IPS-NIHi7 (cell line): ENCODE data around the gene TRIM71.
"Not testable (repeated sequence)": the region's sequence is repeated elsewhere in the genome, so short reads cannot be mapped to it uniquely, and the experiment has no call there.

Source experiments
- DNase-seq: peaks from one replicate; pipeline ENCODE4 v3.0.0; 2012; ENCODE audit warnings: mixed read lengths; ENCODE audit errors: extremely low spot score

The TRIM71 gene

DNA sequence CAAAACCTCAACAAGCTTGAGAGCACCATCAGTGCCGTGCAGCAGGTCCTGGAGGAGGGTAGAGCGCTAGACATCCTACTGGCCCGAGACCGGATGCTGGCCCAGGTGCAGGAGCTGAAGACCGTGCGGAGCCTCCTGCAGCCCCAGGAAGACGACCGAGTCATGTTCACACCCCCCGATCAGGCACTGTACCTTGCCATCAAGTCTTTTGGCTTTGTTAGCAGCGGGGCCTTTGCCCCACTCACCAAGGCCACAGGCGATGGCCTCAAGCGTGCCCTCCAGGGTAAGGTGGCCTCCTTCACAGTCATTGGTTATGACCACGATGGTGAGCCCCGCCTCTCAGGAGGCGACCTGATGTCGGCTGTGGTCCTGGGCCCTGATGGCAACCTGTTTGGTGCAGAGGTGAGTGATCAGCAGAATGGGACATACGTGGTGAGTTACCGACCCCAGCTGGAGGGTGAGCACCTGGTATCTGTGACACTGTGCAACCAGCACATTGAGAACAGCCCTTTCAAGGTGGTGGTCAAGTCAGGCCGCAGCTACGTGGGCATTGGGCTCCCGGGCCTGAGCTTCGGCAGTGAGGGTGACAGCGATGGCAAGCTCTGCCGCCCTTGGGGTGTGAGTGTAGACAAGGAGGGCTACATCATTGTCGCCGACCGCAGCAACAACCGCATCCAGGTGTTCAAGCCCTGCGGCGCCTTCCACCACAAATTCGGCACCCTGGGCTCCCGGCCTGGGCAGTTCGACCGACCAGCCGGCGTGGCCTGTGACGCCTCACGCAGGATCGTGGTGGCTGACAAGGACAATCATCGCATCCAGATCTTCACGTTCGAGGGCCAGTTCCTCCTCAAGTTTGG lies 72.9 kb downstream of the TRIM71 start:
- no peak for DNase-seq

DNA sequence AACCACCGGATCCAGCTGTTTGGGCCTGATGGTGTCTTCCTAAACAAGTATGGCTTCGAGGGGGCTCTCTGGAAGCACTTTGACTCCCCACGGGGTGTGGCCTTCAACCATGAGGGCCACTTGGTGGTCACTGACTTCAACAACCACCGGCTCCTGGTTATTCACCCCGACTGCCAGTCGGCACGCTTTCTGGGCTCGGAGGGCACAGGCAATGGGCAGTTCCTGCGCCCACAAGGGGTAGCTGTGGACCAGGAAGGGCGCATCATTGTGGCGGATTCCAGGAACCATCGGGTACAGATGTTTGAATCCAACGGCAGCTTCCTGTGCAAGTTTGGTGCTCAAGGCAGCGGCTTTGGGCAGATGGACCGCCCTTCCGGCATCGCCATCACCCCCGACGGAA lies 73.6 kb downstream of the TRIM71 start:
- no peak for DNase-seq

DNA sequence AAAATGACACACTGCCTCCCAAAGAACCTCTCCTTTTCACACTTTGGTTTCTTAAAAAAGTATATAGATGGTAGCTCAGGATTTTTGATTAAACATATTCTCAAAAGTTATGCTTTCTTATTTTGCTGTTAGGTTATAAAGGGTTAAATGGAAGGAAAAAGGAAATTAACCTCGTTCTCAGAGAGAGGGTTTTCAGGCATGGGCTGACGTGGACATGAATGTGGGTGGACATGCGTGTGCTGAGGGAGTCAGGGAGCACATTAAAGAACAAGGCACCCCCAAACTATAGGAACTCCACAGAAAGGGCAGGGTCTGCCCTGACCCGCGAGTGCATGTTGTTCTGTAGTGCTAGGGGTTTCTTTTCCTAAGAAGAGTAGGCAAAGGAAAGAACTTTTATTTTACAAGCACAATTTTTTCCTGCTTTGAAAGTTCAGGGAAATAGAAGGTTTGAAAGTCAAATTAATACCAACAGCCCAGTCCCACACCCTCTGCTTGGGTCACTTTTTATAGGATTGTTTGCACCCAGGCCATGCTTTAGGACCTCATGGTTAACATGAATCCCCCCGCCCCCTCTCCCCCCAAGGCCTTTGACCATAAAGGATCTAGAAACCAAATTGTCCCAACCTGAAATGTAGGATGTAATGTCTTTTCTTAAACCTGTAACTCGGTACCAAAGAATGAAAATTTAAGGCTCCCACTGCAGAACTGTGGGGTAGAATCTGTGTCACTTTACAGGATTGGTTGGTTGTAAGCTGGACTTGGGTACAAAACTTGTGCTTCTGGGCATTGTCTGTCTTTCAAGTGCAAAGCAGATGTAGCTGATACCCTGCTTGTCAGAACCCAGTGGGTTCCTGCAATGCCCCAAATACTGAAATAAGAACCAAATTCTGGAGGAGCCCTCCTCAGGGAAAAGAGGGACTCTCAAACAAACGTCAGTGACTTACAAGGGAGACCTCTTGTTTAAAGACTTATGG lies 75.1 kb downstream of the TRIM71 start:
- DNase-seq: no peak

DNA sequence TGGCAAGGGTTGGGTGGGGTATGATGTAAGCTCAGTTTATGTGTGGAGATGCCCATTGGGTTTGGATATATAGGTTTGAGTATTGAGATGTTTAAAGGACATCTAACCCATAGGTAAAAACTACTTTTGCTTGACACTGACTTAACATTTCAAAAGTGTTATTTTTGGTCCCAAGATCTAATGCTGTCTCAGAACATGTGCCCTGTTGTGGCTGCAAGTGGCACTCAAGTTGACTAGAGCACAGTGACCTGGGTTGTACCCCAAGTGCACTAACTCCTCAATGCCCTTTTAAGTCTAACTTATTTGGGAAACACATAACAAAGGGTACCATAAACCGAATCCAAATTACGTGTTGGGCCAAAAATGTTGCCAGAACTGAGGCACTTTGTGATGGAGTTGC lies 77.2 kb downstream of the TRIM71 start:
- DNase-seq: no peak

DNA sequence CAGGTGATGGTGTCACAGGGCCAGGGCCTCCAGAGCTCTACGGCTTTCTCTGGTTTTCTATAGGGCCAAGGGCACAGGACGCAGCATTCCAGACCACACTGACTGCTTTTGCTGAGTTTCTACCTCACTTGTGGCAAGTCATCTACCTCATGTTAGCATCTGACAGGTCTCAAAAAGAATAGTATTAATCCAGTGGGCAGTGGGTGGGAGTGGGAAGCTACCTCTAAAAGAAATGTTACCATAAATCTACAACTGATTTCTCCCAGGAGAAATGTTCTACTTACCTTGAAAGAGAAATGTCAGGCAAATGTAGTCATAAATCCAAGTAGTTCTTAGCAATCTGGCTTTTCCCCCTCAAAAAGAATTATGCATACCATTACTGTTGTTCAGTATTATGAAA lies 77.9 kb downstream of the TRIM71 start:
- DNase-seq: no peak

DNA sequence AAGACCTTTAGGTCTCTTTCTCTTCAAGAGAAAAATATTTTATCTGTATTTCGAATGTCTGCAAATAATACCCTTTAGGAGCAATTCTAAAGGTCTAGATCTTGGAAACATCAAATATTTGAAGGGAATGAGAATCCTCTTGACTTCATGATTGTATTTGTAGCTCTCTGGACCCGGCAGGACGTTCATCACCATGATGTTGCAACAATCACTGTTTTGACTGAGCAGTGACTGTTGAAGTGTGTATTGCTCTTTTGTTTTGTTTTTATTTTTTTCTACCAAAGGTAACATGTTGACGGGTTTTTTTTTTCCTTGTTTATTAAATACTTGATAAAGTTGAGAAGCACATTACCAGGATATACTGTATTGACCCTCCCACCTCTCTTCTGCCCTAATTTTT lies 78.3 kb downstream of the TRIM71 start:
- no peak for DNase-seq

DNA sequence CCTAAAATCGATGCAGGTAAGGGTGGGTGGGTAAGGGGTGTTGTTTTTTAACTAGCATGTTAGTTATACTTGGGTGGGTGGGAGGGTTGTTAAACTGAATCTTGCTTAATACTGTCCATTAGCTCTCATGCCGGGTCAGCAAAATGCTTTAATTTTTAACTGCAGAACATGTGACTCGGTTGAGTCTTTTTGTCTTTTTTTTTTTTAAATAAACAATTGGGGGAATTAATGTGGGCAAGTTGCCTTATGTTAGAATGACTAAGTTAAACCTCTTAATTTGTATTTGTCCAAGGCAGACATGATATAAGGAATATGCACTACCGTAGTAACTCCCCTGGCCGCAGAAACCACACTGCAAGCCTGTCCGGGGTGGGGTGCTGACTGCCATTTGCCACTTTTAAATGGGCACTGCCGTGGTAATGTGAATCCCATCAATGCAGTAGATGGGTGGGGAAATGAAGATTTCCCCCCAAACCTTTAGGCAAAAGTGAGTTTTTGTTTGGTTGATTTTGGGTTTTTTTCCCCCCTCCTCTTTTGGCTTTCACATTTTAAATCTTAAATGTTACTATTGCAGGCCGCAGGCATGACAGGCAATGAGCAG lies 79.3 kb downstream of the TRIM71 start:
- no peak for DNase-seq

DNA sequence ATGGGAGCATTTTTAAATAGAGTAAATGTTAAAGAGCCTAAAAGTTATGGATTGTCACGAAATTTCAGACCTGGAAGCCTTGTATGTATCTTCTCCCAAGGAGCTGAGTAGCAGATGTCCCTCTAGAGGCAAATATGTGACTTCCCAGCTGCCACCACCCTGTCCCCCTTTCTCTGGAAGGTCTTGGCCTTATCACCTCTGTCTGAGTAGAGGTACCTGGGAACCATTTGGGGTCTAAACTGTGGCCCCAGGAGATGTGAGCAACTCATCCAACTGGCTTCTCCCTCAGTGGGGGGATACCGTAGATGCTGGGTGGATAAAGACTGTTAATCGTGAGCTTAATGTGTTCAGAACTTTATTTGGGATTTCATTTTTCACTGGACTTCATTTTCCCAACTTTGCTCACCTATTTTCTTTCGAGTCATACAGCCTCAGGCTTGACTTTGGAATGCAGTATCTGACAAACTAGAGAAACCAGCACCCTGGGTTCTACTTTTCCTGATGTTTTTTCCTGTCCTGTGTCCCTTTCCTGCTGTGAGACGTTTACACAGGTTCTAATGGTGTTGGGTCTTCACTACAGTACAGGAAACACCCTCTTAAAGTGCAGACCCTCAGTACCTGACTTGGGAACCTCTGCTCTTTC lies 80.3 kb downstream of the TRIM71 start:
- no peak for DNase-seq

DNA sequence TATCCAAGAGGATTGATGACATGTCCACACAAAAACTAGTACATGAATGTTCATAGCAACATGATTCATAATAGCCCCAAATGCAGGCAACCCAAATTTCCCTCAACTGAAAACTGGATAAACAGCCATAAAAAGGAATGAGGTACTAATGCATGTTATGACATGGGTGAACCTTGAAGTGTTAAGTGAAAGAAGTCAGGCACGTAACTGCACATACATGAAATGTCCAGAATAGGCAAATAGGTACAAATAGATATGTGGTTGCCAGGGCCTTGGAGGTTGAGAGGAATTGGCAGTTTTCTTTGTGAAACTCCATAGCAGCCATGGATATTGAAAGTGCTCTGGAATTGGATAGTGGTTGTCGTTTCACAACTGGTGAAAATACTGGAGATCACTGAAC lies 81.5 kb downstream of the TRIM71 start:
- no peak for DNase-seq

DNA sequence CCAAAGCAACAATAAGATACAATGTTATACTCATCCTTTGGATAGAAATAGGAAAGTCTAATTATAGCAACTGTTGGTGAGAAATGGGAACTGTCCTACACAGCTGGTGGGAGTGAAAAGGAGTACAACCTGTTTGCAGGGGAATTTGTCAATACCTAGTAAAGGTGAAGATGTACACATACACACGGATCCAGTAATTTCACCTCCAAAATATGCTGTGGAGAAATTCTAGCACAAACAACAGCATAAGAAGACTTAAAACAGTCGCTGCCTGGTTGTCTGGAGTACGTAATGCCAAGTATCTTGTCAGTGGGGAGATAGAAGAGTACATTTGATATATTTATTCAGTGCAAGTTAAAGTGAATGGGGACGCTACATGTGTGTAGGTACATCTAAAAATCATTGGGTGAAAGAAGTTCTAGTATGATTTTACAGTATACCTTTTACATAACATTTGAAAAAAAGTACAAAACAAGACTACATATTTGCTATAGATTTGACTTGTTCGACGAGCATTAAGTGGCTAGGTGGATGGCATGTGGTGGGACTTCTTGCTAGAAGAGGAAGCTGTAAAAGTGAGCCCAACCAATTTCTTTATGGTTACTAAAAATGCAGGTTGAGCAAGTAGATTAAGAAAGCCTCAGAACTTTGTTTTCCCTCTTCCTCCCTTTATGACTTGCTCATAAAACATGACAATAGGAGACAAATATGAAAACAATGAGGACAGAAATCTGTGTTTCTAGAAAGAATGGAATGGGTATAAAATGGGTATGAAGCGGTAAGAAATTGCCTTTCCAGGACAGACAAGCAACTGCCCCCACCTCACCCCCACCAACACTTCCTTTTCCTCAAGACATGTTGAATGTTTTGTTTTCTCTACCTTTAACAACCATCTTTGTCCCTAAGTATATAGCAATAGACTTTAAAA lies 83.5 kb downstream of the TRIM71 start:
- DNase-seq: no peak

DNA sequence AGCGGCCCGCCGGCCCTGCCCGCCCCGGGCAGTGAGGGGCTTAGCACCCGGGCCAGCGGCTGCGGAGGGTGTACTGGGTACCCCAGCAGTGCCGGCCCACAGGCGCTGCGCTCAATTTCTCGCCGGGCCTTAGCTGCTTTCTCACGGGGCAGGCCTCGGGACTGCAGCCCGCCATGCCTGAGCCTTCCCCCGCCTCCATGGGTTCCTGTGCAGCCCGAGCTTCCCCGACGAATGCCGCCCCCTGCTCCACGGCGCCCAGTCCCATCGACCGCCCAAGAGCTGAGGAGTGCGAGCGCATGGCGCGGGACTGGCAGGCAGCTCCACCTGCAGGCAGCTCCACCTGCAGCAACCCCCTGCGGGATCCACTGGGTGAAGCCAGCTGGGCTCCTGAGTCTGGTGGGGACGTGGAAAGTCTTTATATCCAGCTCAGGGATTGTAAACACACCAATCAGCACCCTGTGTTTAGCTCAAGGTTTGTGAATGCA lies 85.1 kb downstream of the TRIM71 start:
- DNase-seq: not testable (repeated sequence)

DNA sequence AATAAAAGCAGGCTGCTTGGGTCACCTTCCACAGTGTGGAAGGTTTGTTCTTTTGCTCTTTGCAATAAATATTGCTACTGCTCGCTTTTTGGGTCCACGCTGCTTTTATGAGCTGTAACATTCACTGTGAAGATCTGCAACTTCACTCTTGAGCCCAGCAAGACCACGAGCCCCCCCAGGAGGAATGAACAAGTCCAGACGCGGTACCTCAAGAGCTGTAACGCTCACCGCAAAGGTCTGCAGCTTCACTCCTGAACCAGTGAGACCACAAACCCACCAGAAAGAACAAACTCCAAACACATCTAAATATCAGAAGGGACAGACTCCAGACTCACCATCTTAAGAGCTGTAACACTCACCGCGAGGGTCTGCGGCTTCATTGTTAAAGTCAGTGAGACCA lies 86.2 kb downstream of the TRIM71 start:
- no peak for DNase-seq

DNA sequence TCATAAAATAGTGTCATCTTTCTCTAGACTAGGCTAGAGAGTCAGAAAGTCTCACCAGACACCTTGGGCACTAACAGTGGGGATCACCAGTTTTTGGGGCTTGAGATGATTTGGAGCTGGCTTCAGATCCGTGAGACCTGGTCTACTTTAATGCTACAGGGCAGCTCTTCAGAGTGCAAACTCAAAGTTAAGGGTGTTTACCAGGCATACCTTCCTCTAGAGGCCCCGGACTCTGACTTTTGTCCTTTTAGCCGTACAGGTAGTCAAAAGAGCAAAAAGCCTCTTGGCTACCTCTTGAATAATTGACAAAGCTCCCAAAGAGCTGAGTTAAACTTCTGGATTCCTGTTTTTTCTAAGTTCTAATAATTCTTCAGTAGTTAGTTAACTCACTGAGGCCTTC lies 92.2 kb downstream of the TRIM71 start:
- no peak for DNase-seq

DNA sequence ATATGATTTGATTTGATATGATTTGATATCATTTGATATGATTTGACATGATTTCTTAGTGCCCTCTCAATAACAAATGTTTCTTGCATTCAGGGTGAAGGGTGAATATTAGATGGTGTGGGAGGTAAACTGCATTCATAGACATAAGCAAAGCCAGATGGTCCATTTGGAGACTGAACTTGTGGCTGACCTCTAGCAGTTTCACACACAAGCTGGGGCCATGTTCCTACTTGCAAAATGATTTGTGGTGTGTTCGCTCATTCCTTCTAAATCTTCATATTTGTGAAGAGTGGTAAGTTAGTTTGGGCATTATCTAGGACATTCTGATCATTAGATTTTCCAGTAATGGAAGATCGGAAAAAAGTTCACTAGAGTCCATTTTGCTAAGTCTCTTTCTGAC lies 93.2 kb downstream of the TRIM71 start:
- DNase-seq: no peak

DNA sequence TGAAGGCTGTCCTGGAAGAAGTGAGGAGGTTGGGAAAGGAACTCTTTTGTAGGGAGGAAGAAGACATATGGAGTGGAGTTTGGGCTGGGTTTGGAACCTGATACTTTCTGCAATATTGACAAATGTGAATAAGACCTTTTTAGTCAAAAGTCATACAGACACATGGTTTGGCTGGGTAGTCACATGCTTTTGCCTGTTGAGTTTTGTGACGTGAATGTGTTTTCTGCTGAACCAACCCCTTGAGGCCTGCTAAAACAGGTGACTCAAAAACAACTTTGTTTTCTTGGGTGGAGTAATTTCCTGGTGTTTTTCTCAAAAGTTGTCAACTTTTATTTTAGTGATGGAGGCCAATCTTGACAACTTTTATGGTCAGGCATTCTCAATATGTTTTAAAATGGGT lies 94.2 kb downstream of the TRIM71 start:
- DNase-seq: no peak

DNA sequence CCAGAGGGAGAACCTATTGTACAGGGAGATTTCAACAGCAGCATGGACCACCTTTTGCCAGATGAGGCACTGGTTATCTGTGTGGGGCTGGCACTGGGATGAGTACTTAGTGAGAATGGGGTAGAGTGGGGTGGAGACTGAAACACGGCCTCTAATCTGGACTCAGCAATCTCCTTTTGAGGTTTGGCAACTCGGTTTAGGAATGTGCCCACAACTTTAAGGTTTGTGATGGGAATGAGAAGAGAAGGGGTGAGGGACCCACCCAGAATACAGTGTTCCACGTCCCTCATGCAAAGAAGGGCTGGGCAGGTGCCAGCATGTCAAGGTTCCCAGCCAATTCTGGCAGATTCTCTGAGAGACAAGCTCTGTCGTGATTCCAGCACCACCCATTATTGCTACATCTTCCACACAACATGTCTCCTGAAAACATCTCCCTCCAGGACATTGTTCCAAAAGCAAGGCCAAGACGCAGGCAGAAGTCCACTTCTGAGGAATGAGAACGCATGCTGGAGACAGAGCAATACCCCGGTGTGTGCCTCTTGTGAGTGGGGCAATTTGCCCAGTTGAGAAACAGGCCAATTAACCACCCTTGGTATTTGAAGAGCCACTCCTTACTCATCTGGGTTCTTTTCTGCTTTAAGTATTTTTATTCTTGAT lies 96.1 kb downstream of the TRIM71 start:
- no peak for DNase-seq

DNA sequence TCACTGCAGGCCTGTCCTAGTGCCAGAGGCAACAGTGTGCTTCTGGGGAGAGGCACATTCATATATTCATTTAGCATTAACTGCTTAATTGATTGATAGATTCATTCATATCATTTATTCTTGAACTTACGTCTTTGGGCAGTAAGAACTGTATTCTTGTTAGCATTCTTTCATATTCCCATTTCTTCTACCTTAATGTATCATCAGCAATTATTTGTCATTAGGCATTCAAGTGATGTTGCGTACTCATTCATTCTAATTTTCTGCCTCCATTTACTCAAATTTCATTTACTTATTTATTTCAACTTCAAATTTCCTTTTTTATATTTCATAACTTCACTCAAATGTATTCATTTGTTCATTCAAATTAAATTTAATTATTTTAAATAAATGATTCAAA lies 102.1 kb downstream of the TRIM71 start:
- no peak for DNase-seq

DNA sequence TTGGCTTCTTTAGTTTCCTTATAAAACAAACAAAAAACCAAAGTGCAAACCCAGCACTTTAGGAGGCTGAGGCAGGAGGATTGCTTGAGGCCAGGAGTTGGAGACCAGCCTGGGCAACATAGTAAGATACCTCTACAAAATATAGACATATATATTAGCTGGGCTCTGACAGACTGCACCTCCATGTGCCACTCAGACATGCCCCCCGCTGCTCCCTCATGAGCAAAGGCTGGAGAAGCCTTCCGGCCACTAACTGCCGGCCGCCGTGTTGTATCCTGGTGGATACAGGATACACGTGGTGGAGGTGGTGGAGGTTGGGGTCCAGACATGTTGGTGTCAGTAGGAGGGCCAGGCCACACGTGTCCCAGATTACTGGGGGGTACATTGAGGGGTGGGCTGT lies 104.3 kb downstream of the TRIM71 start:
- no peak for DNase-seq

DNA sequence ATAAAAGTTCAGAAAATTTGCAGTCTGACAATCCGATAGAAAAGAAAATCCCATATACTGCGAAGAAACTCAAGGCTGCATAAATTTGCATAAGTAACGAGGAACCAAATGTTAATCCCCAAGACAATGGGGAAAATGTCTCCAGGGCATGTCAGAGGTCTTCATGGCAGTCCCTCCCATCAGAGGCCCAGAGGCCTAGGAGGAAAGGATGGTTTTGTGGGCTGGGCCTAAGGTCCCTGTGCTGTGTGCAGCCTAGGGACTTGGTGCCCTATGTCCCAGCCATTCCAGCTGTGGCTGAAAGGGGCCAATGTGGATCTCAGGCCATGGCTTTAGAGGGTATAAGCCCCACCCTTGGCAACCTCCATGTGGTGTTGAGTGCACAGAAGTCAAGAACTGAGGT lies 112.4 kb downstream of the TRIM71 start:
- DNase-seq: no peak

DNA sequence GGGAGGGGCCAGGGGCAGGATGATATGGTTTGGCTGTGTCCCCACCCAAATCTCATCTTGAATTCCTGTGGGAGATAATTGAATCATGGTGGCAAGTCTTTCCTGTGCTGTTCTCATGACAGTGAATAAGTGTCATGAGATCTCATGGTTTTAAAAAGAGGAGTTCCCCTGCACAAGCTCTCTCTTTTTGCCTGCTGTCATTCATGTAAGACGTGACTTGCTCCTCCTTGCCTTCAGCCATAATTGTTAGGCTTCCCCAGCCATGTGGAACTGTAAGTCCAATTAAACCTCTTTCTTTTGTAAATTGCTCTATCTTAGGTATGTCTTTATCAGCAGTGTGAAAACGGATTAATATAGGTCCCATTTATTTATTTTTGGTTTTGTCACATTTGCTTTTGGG lies 113.5 kb downstream of the TRIM71 start:
- not testable (repeated sequence) for DNase-seq
